Bronchial epithelial cell (primary cell): ENCODE measurements around the gene ZNF682. TPM values are rescaled to one million over a fixed set of nuclear protein-coding genes. Genes with fewer than 3 reads are reported as not detected.
"Not testable (repeated sequence)": the region's sequence is repeated elsewhere in the genome, so short reads cannot be mapped to it uniquely, and the experiment has no call there.

Source experiments
- DNase-seq: peaks from one replicate; pipeline ENCODE4 v3.0.0-alpha.2; 2010; ENCODE audit warnings: low read depth
- FAIRE-seq: peaks from 2 replicates; lab custom pipeline; 2011; peaks lifted over from hg19 to GRCh38; lab: Jason Lieb, UNC
- H3K27me3 ChIP-seq: 2 replicates; pipeline ENCODE4 v1.5.1; 2011; ENCODE audit warnings: low read length; ENCODE audit not compliant: control insufficient read depth, insufficient read depth
- H3K36me3 ChIP-seq: 2 replicates; pipeline ENCODE4 v1.5.1; 2011; ENCODE audit warnings: low read length; ENCODE audit not compliant: control insufficient read depth, insufficient read depth
- H3K4me3 ChIP-seq: 2 replicates; pipeline ENCODE4 v1.5.1; 2011; ENCODE audit warnings: mild to moderate bottlenecking, low read depth, low read length, control low read depth
- total RNA-seq: library from RNA; depleted of rRNA; stranded (reverse); fragments of >200 nt; gene quantifications from 2 replicates; pipeline ENCODE4 v1.2.1, GENCODE V29; 2014
- TF ChIP-seq, protein P1 (sequence below): IDR thresholded peaks from 2 replicates; pipeline ENCODE4 v1.5.1; 2011; ENCODE audit warnings: mild to moderate bottlenecking, moderate library complexity, low read length, control low read depth, inconsistent platforms; ENCODE audit not compliant: insufficient read depth, severe bottlenecking

ZNF682 gene
- total RNA-seq, 1 donor from 2014 or later = 2.9 TPM

DNA sequence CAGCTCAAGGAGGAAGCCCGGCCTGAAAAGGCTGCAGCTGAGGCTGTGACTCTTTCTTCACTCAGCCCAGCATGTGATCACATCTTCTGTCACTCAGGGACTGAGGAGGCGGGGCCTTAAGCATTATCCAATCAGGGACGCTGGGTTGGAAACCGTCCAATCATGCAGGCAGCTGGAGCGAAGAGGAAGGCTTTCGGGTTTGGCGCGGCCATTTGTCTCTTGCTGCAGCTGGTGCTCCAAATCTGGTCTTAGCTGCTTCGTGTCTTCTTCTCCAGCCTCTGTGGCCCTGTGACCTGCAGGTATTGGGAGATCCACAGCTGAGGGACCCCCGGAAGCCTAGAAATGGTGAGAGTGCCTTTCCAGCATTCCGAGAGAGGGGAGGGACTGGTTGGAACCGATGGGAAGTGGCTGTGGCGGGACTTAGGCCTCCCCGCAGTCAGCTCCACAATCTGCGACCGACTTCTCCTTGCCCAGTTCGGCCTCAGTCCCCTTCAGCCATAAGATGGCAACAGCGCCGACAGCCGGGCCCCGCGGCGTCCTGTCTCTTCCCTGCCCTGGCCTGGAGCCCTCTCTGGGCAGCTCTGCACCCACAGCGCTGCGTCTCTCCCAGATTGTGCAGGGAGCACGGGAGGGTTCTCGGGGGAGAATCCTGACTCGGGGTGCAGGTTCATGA lies 38.6 kb upstream of the ZNF682 start, which contains the start of gene ZNF90:
Gene ZNF90, plus strand, starts transcription at position 210 of the 673 bp plus-strand sequence. Its CDS starts 133 bp downstream, at position 343.
- TF ChIP-seq, protein P1, sequence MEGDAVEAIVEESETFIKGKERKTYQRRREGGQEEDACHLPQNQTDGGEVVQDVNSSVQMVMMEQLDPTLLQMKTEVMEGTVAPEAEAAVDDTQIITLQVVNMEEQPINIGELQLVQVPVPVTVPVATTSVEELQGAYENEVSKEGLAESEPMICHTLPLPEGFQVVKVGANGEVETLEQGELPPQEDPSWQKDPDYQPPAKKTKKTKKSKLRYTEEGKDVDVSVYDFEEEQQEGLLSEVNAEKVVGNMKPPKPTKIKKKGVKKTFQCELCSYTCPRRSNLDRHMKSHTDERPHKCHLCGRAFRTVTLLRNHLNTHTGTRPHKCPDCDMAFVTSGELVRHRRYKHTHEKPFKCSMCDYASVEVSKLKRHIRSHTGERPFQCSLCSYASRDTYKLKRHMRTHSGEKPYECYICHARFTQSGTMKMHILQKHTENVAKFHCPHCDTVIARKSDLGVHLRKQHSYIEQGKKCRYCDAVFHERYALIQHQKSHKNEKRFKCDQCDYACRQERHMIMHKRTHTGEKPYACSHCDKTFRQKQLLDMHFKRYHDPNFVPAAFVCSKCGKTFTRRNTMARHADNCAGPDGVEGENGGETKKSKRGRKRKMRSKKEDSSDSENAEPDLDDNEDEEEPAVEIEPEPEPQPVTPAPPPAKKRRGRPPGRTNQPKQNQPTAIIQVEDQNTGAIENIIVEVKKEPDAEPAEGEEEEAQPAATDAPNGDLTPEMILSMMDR = peak; percentile 21
- Histone ChIP-seq H3K27me3 (no peaks in the 10 kb centered on the region), H3K36me3 (no peaks in the 10 kb centered on the region), H3K4me3 (peak within 1 kb of the TSS; percentile 39)
- FAIRE-seq (peak; percentile 73), DNase-seq (peak; percentile 90)

DNA sequence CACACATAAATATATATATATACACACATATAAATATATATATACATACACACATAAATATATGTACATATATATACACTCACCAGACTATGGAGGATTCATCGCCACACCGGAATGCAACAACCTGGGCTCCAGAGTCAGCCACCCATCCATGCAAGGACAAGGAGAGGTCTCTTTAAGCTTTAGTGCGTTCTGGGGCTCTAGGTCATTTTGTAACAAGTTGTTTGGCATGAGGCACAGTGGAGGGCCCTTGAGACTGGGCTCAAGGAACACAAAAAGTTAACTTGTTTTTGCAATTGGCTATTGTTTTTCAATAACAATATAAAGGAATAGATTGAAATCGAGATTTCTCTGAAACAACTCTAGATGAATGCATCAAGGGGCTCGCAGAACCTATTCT lies 33.6 kb upstream of the ZNF682 start:
- FAIRE-seq = no peak

DNA sequence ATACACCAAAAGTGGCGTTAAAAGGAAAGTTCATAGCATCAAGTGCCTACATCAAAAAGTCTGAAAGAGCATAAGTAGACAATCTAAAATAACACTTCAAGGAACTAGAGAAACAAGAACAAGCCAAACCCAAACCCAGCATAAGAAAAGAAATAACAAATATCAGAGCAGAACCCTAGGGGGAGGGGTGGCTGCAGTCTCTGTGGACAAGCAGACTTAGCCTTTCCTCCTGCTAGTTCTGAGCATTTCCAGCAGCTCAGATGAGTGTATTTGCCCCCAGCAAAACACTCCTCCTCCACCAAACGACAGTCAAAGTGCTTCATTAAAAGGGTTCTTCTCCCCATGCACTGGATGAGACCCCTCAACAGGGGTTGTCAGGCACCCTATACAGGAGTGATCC lies 31.4 kb upstream of the ZNF682 start:
- TF ChIP-seq, protein P1 = no peak
- H3K27me3 ChIP-seq = no peaks in the 10 kb centered on the region
- FAIRE-seq (peak; percentile 40), DNase-seq (no peak)
- H3K4me3 ChIP-seq = no peak overlapping the region
- no peaks in the 10 kb centered on the region for H3K36me3 ChIP-seq

More for the DNA sequence above, 33.6 kb upstream of the ZNF682 start:
- TF ChIP-seq, protein P1 = no peak
- no peak for DNase-seq
- no peaks in the 10 kb centered on the region for H3K36me3 ChIP-seq
- H3K4me3 ChIP-seq = no peak overlapping the region
- H3K27me3 ChIP-seq = no peaks in the 10 kb centered on the region

DNA sequence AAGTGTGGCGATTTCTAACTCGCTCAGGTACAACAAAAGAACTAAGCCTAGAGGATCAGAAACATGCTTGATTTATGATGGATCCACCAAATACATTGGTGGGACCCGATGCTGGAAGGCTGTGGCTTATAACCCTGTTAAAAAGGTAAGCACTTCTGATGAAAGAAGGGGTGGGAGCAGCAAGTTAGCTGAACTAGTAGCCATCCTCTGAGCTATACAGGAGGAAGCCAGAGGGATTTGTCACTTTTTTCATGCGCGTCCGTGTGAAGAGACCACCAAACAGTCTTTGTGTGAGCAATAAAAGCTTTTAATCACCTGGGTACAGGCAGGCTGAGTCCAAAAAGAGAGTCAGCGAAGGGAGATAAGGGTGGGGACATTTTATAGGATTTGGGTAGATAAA lies 29.3 kb upstream of the ZNF682 start:
- not testable (repeated sequence) for H3K4me3 ChIP-seq, H3K27me3 ChIP-seq, FAIRE-seq, DNase-seq, H3K36me3 ChIP-seq

DNA sequence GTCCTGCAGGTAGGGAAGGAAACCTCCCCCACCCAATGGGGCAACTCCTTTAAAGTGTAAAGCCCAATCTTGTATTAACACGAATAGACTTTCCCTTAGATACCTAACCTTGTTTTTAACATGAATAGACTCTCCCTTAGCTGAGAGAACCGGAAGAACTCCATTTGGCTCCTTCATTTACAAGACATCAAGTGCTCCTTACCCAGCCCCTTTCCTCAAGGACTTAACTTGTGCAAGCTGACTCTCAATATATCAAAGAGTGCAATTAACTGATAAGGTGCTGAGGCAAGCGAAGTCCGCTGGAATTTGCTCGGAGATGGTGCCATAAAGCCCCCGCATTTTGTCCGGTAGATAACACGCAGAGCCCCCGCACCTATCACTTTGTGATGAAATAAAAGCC lies 28.6 kb upstream of the ZNF682 start:
- FAIRE-seq (no peak), DNase-seq (no peak)
- Histone ChIP-seq H3K27me3 (no peaks in the 10 kb centered on the region), H3K36me3 (no peaks in the 10 kb centered on the region), H3K4me3 (no peak overlapping the region)
- TF ChIP-seq, protein P1 = no peak

DNA sequence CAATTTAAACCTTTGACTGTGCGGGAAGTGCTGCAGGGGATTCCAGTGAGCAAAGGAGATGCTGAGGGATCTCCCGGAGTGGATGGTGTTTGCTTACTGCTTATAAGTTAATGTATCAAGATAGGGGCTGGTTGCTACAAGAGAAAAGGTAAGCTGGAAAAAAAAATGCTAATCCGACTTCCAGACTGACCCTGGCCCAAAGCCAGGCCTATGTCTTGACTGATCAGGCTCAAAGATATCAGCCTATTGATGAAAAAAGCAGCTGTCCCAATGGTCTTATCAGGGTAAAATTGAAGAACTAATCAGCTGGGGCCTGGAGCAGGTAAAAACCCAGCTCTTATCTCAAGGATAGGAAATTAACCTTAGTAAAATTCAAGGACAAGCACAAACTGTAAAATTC lies 27.6 kb upstream of the ZNF682 start:
- FAIRE-seq (no peak), DNase-seq (no peak)
- no peaks in the 10 kb centered on the region for H3K27me3 ChIP-seq
- no peaks in the 10 kb centered on the region for H3K36me3 ChIP-seq
- TF ChIP-seq, protein P1 = no peak
- no peak overlapping the region for H3K4me3 ChIP-seq
